Aorta (tissue), 5 donors: Measurements from ENCODE around the gene WAS. TPM values are rescaled to one million over a fixed set of nuclear protein-coding genes. Genes with fewer than 3 reads are reported as not detected.
"Not testable (repeated sequence)": the region's sequence is repeated elsewhere in the genome, so short reads cannot be mapped to it uniquely, and the experiment has no call there.

Source experiments
- ATAC-seq: fragments of 200-7000 bp; cut with Tn5 transposase; one replicate; pipeline ENCODE4 v1.9.1; 2022; ENCODE audit warnings: moderate library complexity; ENCODE audit not compliant: low FRiP score
- DNase-seq, 2 donors: peaks; one replicate each; pipeline ENCODE4 v3.0.0-alpha.2; 2020
- H3K27ac ChIP-seq, 2 donors: one replicate each; pipeline ENCODE4 v1.5.1; 2013; ENCODE audit warnings: low read length in 2 of 2, mild to moderate bottlenecking in 2 of 2, moderate library complexity in 2 of 2, control low read depth in 1 of 2, inconsistent platforms in 1 of 2, low read depth in 1 of 2
- H3K27me3 ChIP-seq, 2 donors: one replicate each; pipeline ENCODE4 v1.6.1; 2013; ENCODE audit warnings: control low read depth in 1 of 2, low read length in 1 of 2, mild to moderate bottlenecking in 1 of 2, moderate library complexity in 1 of 2; ENCODE audit not compliant: insufficient read depth in 2 of 2, control insufficient read depth in 1 of 2
- H3K36me3 ChIP-seq, 2 donors: one replicate each; pipeline ENCODE4 v1.6.1; 2013; ENCODE audit warnings: control low read depth in 1 of 2, low read length in 1 of 2, mild to moderate bottlenecking in 1 of 2; ENCODE audit not compliant: insufficient read depth in 2 of 2, control insufficient read depth in 1 of 2
- H3K4me1 ChIP-seq, 2 donors: one replicate each; pipeline ENCODE4 v1.6.1; 2013; ENCODE audit warnings: low read length in 2 of 2, control low read depth in 1 of 2, mild to moderate bottlenecking in 1 of 2, moderate library complexity in 1 of 2; ENCODE audit not compliant: insufficient read depth in 2 of 2, control insufficient read depth in 1 of 2
- H3K4me3 ChIP-seq, 2 donors: one replicate each; pipeline ENCODE4 v1.5.1; 2013; ENCODE audit warnings: low read length in 2 of 2, control low read depth in 1 of 2, mild to moderate bottlenecking in 1 of 2
- H3K9me3 ChIP-seq: one replicate; pipeline ENCODE4 v1.6.1; 2013; ENCODE audit warnings: mild to moderate bottlenecking, low read length; ENCODE audit not compliant: control insufficient read depth
- WGBS, 2 donors: extraction: QIAGEN DNeasy Blood & Tissue Kit; methylation state at CpG; one replicate each; pipeline ENCODE4 v1.1.7; 2013; 5-methylcytosine and 5-hydroxymethylcytosine counted together
- intact Hi-C, 2 donors: fragments of 100-400 bp; cut with DNase I; formaldehyde crosslinking; loops; one replicate each; pipeline versions ENCODE4 v1.14.2 to v1.15.0; 2022
- polyA plus RNA-seq, 2 donors: library from polyadenylated mRNA; stranded (reverse); fragments of 200-250 nt; gene quantifications; one replicate each; pipeline ENCODE4 v1.2.3, GENCODE V29; 2013
- total RNA-seq, 2 donors: library from RNA; stranded (reverse); fragmentation: NEBNext Ultra II Directional; extraction: Animal tissue kit (Norgen Biotek cat#: 25700); gene quantifications; one replicate each; pipeline ENCODE4 v1.2.1, GENCODE V29; 2021
- donor health status: healthy with polysubstance abuse.
- donor health status: Bipolar disorder and iron deficiency.
- donor health status: DM: no; HTN: no; CAD: no.
- donor health status: DM: no; HTN: no; CAD: no.
- donor health status: DM: yes; HTN: yes; CAD: no.

WAS gene
- total and polyA plus RNA-seq, 4 donors = 0.90 to 19.9 (median 11.0) TPM

GRCh38 chrX:48680467-48680866 lies 3.1 kb upstream of the WAS start:
- H3K4me1 ChIP-seq, H3K27ac ChIP-seq, H3K4me3 ChIP-seq, H3K27me3 ChIP-seq, intact Hi-C loops, ATAC-seq, H3K36me3 ChIP-seq, H3K9me3 ChIP-seq: not testable (repeated sequence)
- WGBS, 2 donors = 34 to 51% methylated on average over 2 of the region's 2 CpGs
- peak in 1 of 2 donors; percentile 62 for DNase-seq

- H3K4me3 ChIP-seq, H3K4me1 ChIP-seq, H3K9me3 ChIP-seq, DNase-seq, ATAC-seq, H3K27ac ChIP-seq, H3K27me3 ChIP-seq, intact Hi-C loops, H3K36me3 ChIP-seq: not testable (repeated sequence)
- 76 to 85% methylated on average over 6 of the region's 6 CpGs for WGBS, 2 donors
These were observed 2.7 kb upstream of the WAS start for GRCh38 chrX:48680925-48681324.

- Histone ChIP-seq H3K4me3 (no peak overlapping the region), H3K27ac (no peak overlapping the region), H3K4me1 (no peaks in the 10 kb centered on the region), H3K9me3 (no peaks in the 10 kb centered on the region), H3K36me3 (no peaks in the 10 kb centered on the region), H3K27me3 (no peaks in the 10 kb centered on the region)
- intact Hi-C loops = no loop called here
- 67 to 79% methylated on average over 10 of the region's 10 CpGs for WGBS, 2 donors
- DNase-seq (no peak), ATAC-seq (no peak)
These were observed 1.9 kb upstream of the WAS start for GRCh38 chrX:48681539-48682183.

GRCh38 chrX:48682795-48683194 lies 804 bp upstream of the WAS start:
- WGBS, 2 donors = 85 to 89% methylated on average over 12 of the region's 12 CpGs
- H3K27me3 ChIP-seq, ATAC-seq, DNase-seq, H3K4me3 ChIP-seq, H3K27ac ChIP-seq, intact Hi-C loops, H3K9me3 ChIP-seq, H3K4me1 ChIP-seq, H3K36me3 ChIP-seq: not testable (repeated sequence)

- ATAC-seq = no peak
- no peaks in the 10 kb centered on the region for H3K36me3 ChIP-seq
- H3K9me3 ChIP-seq = no peaks in the 10 kb centered on the region
- DNase-seq = peak in 1 of 2 donors; percentile 46
- no peaks in the 10 kb centered on the region for H3K27me3 ChIP-seq
- H3K4me3 ChIP-seq = no peak overlapping the region
- intact Hi-C loops = no loop called here
- no peak overlapping the region for H3K27ac ChIP-seq
- no peaks in the 10 kb centered on the region for H3K4me1 ChIP-seq
- WGBS, 2 donors = 68 to 73% methylated on average over 7 of the region's 7 CpGs
These were observed 535 bp downstream of the WAS start for GRCh38 chrX:48684134-48684533.

- 70 to 75% methylated on average over 12 of the region's 12 CpGs for WGBS, 2 donors
- ATAC-seq (no peak), DNase-seq (peak in 1 of 2 donors; percentile 51)
- H3K9me3 ChIP-seq = no peaks in the 10 kb centered on the region
- H3K27me3 ChIP-seq = no peaks in the 10 kb centered on the region
- H3K36me3 ChIP-seq = no peaks in the 10 kb centered on the region
- no peaks in the 10 kb centered on the region for H3K4me1 ChIP-seq
- H3K4me3 ChIP-seq = no peak overlapping the region
- intact Hi-C loops = no loop called here
- H3K27ac ChIP-seq = no peak overlapping the region
These were observed 1.8 kb downstream of the WAS start for GRCh38 chrX:48685416-48685815.

- DNase-seq = peak in 1 of 2 donors; percentile 74
- no peaks in the 10 kb centered on the region for H3K36me3 ChIP-seq
- intact Hi-C loops = no loop called here
- H3K27ac ChIP-seq = no peak overlapping the region
- no peaks in the 10 kb centered on the region for H3K4me1 ChIP-seq
- no peak for ATAC-seq
- H3K4me3 ChIP-seq = no peak overlapping the region
- H3K27me3 ChIP-seq = no peaks in the 10 kb centered on the region
- 26 to 50% methylated on average over 17 to 19 of the region's 19 CpGs for WGBS, 2 donors
- no peaks in the 10 kb centered on the region for H3K9me3 ChIP-seq
These were observed 5.0 kb downstream of the WAS start for GRCh38 chrX:48688531-48689150.

- no peak overlapping the region for H3K4me3 ChIP-seq
- intact Hi-C loops = no loop called here
- H3K27me3 ChIP-seq = no peaks in the 10 kb centered on the region
- no peaks in the 10 kb centered on the region for H3K9me3 ChIP-seq
- no peak for ATAC-seq
- H3K27ac ChIP-seq = no peak overlapping the region
- H3K4me1 ChIP-seq = no peaks in the 10 kb centered on the region
- DNase-seq = peak in 1 of 2 donors; percentile 55
- 42 to 50% methylated on average over 11 of the region's 11 CpGs for WGBS, 2 donors
- H3K36me3 ChIP-seq = no peaks in the 10 kb centered on the region
These were observed 5.8 kb downstream of the WAS start for GRCh38 chrX:48689208-48689920.

GRCh38 chrX:48691746-48692145 lies 8.1 kb downstream of the WAS start:
- H3K27me3 ChIP-seq, intact Hi-C loops, H3K27ac ChIP-seq, H3K36me3 ChIP-seq, ATAC-seq, H3K4me1 ChIP-seq, DNase-seq, H3K9me3 ChIP-seq, H3K4me3 ChIP-seq: not testable (repeated sequence)
- WGBS, 2 donors = 82% methylated on average over 5 of the region's 5 CpGs
